GM23248 (cell line): ENCODE data around the gene FUS.

Experiments
- EZH2 ChIP-seq: fragments of 200-600 bp; sonication (generic); IDR thresholded peaks from 2 replicates; pipeline ENCODE4 v1.6.1; 2018; ENCODE audit warnings: antibody characterized with exemption, mild to moderate bottlenecking; ENCODE audit not compliant: insufficient read depth, poor library complexity, severe bottlenecking
- EZH2phosphoT487 ChIP-seq: fragments of 200-600 bp; sonication (generic); IDR thresholded peaks from 2 replicates; pipeline ENCODE4 v1.6.1; 2018; ENCODE audit warnings: antibody characterized with exemption, moderate library complexity, mild to moderate bottlenecking, low read depth; ENCODE audit not compliant: insufficient read depth

DNA sequence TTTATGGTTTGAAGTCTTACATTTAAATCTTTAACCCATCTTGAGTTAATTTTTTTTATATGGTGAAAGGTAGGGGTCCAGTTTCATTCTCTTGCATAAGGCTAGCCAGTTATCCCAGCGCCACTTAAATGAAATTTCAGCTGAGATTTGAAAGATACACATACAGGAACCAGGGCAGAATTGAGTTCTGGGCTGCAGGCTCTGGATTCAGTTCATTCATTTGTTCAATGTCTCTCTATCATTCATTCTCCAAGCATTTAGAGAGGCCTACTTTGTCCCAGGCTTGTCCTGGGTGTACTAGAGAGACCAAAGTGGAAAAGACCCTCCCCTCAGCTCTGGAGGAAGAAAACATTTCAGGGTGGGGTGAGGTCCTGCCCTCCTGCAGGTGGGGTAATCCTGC is 33.4 kb downstream of the FUS start:
- TF ChIP-seq EZH2 (no peak), EZH2phosphoT487 (no peak)
